NOMO-1 treated with DMSO at 0.1 percent for 48 hours (cell line): ENCODE measurements around the gene P2RY6.

Experiments used
- DNase-seq: peaks from one replicate; lab custom pipeline; 2025; ENCODE audit not compliant: unreplicated experiment; lab: John Stamatoyannopoulos, UW

The P2RY6 gene

GRCh38 chr11:73275381-73275750 lies 3.2 kb downstream of the P2RY6 start:
- DNase-seq, result no peak

- no peak for DNase-seq
These were observed 5.3 kb downstream of the P2RY6 start for GRCh38 chr11:73277467-73277866.

- peak; percentile 40 for DNase-seq
These were observed 8.5 kb downstream of the P2RY6 start for GRCh38 chr11:73280626-73281025.

- DNase-seq, result no peak
These were observed 9.1 kb downstream of the P2RY6 start for GRCh38 chr11:73281201-73281741.

- DNase-seq, result no peak
These were observed 9.9 kb downstream of the P2RY6 start for GRCh38 chr11:73281796-73282660.

GRCh38 chr11:73283276-73284000 lies 11.3 kb downstream of the P2RY6 start:
- DNase-seq, result no peak

- no peak for DNase-seq
These were observed 12.0 kb downstream of the P2RY6 start for GRCh38 chr11:73284106-73284505.

- no peak for DNase-seq
These were observed 13.6 kb downstream of the P2RY6 start for GRCh38 chr11:73285721-73286120.

GRCh38 chr11:73286240-73286810 lies 14.2 kb downstream of the P2RY6 start:
- DNase-seq, result no peak

GRCh38 chr11:73287400-73288101 lies 15.4 kb downstream of the P2RY6 start:
- DNase-seq, result no peak

- DNase-seq, result peak; percentile 64
These were observed 16.2 kb downstream of the P2RY6 start for GRCh38 chr11:73288192-73288872.

GRCh38 chr11:73288873-73289707 lies 17.0 kb downstream of the P2RY6 start:
- peak; percentile 70 for DNase-seq

GRCh38 chr11:73290536-73290935 lies 18.4 kb downstream of the P2RY6 start:
- DNase-seq, result no peak

- no peak for DNase-seq
These were observed 19.1 kb downstream of the P2RY6 start for GRCh38 chr11:73291196-73291595.

- no peak for DNase-seq
These were observed 19.8 kb downstream of the P2RY6 start for GRCh38 chr11:73291781-73292524.

- DNase-seq, result no peak
These were observed 20.4 kb downstream of the P2RY6 start for GRCh38 chr11:73292525-73292894.

GRCh38 chr11:73293356-73293936 lies 21.3 kb downstream of the P2RY6 start:
- DNase-seq, result no peak

- DNase-seq, result no peak
These were observed 22.5 kb downstream of the P2RY6 start for GRCh38 chr11:73294604-73295003.
